Forelimb muscle (tissue), 1 donor: ENCODE measurements around the gene LAMB3. TPM values are rescaled to one million over a fixed set of nuclear protein-coding genes. Genes with fewer than 3 reads are reported as not detected.

Experiments used
- DNase-seq: peaks from one replicate; pipeline ENCODE4 v3.0.0-alpha.2; 2013; ENCODE audit warnings: low read depth
- polyA plus RNA-seq: library from polyadenylated mRNA; unstranded; fragments of 120-200 nt; gene quantifications from one replicate; pipeline ENCODE4 v1.2.1, GENCODE V29; 2013; ENCODE audit not compliant: insufficient read length

Gene LAMB3
- polyA plus RNA-seq, 1 donor = 0.70 TPM

DNA sequence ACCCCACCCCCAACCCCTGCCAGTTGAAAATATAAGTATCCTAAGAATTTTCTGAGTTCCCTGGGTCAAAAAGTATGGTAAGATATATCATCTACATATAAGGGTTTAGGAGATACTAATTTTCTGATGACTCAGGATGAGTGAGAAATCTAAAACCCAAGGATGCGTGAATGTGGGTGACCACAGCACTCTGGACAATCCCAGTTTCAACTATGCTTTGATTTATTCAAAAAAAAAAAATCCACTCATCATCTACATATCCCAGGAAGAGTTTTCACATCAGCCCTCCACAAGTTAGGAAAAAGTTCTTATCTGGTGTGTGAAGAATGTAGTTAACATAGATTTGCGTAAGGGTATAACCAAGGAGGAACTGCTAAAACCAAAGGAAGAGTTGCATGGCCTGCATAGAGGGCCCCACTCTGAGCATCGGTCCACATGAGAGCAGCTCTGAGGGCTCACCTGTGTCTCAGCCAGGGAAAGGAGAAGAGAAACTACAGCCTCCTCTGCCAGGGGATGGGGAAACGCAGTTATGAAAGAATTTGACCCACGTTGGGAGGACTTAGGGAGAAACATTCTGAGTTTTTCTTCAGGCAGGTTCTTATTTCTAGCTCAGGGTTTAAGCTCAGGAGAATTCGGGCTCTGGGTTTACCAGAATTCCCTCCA lies 18.8 kb downstream of the LAMB3 start:
- DNase-seq = no peak

DNA sequence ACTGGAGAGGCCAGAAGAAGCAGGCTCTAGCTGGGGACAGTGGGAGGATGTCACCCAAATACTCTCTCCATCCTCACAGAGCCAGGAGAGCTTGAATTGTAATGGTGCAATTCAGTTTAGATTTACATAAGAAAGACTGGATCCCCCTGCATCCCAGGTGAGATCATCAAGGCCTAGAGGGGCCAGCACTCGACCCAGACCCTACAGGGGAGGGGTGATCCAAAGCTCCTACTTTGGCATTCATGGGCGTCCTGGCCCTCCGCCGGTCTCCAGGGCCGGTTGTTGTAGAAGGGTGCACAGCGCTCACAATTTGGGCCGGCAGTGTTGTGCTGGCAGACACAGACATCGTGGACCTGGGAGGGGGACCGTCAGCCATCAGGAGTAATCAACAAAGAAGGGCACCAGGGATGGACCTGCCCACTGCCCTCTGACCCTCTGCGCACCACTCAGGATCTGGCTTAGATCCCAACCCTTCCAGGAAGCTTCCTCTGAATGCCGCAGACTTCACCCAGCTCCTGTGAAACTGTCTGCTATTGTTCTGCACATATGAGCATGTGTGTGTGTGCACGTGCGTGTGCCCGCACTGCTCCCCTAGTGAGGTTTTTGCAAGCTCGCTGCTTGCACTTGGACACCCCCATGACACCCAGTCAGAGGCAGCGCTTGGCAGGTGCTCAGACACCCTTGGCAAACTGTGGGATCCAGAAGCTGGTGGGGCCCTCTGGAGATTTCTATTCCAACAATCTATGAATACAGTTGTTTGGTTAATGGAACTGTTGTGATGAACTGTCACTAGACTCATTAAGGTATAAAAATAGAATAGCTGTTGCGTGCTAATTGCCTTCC lies 21.6 kb downstream of the LAMB3 start:
- DNase-seq = no peak

DNA sequence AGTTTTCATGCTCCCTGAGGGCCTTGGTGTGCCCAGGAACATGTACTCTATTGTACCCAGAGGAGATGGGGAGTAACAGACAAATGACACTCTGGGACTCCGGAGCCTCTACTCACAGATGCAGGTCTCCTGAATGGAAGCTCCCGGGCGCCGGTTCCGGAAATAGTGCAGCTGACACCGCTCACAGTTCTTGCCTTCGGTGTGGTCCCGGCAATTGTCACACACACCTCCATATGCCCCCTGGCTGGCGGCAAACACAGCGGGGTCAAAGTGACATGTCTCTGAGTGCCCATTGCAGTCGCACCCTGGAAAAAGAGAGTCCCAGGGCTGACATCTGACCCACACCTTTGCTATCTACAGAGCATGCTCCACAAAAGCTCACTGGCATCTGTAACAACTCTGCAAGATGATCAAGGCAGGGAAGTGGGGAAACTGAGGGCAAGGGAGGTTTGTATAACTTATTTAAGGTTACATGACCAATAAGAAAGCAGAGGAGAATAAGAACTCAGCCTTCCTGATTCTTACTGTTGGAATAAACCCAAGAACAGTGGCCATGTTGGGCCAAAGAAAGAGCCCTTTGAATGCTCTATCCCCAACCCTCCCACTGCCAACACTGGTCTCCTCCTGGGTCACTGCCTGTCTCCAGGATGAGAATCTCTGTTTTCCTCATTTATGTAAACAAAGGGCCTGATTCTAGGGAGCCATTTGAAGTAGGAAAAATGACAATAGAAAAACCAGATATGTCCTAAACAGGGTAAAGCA lies 22.4 kb downstream of the LAMB3 start:
- DNase-seq = no peak

DNA sequence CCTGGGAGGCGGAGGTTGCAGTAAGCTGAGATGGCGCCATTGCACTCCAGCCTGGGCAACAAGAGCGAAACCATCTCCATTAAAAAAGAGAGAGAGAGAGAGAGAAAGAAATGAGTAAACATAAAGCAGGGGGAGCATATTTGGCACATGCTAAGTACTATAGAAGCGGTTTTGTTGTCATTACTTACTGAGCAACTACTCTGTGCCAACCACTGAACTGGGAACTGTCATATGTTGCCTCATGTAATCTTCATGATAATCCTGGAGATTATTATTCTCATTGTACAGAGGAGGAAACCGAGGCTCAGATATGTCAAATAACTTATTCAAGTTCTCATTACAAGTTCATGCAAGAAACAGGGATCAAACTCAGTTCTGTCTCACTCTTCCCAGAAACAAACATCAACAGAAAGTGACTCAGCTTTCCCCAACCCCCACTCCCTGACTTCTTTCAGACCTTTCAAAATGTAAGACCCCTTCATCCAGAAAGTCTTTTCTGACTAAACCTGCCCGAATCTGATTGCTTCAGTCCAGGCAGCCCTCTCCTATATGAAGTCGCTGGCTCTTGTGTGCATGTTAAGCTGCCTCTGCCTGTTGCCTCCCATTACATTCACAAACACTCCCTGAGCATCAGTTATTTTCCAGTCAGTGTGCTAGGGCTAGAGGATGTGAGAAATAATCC lies 23.5 kb downstream of the LAMB3 start:
- DNase-seq = no peak

DNA sequence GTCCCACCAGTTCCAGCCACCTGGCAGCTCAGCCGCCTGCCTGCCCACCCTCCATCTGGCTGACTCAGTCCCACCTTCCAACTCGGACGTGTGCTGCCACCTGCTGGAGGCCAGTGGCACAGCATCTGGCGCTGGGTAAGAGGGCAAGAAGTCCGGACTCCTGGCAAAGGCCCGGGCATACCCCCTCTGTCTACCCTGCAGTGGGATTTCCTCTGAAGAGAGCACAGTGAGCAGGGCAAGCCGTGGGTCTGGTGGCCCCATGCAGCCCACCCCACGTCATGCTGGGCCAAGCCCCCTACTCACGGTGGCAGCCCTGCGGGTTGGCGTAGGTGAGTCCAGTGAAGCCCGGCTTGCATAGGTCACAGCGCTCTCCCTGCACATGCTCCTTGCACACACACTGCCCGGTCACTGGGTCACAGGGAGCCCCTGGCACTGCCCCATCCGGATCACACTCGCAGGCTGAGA lies 24.5 kb downstream of the LAMB3 start:
- DNase-seq = no peak

DNA sequence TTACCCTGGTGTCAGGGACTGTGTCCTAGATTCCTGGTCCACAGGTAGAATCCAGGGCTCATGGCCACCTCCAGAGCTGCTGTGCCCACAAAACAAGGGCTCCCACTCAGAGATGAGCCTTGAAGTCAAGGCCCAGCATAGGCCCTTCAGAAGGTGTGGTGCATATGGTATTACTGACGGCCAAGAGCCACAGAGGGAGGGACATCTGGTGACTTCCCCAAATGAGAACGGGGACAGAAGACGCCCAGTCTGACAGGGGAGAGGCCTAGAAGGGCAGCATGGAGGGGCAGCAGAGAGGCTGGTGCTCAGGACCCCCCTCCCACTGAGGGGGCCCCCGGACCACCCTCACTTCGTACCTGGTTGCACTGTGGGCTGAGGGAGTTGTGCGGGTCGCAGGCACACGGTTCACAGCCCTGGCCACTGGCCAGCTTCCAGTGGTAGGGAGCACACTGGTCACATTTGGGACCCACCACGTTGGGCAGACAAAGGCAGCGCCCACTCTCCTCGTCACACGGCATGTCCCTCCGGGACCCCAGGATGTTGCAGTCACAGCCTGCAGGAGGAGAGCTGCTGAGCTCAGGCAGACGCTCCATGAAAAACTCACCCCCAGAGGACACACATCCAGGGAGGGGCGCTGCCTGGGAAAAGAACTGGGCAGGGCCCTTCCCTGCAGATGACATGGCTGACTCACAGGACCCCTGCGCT lies 25.0 kb downstream of the LAMB3 start:
- DNase-seq = no peak

DNA sequence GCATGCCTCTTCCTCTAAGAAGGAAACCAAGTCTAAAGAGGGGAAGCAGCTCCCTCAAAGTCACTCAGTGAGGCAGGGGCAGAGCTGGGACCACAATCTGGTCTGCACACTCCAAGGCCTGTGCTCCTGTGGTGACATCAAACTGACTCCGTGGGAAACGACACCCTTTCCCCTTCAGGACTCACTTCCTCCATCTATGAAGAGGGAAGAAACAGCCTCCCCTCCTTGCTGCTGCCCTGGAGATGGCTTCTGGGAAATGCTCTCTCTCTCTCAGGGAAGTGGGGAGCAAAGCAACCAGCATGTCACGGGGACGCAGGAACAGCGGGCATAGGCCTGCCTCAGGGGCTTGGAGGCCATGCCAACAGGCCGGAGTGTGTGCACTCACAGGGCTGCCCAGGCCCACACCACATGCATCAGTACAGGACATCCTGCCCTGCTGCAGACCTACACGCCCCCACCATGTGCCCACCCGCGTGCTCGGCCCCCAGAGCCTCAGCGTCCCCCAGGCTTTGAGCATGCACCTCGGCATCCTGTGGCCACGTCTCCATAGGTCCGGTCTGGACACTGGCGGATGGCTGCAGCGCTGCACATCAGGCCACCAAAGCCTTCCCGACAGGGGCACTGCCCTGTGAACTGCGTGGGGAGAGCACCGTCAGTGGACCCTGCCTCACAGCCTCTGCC lies 25.7 kb downstream of the LAMB3 start:
- no peak for DNase-seq

DNA sequence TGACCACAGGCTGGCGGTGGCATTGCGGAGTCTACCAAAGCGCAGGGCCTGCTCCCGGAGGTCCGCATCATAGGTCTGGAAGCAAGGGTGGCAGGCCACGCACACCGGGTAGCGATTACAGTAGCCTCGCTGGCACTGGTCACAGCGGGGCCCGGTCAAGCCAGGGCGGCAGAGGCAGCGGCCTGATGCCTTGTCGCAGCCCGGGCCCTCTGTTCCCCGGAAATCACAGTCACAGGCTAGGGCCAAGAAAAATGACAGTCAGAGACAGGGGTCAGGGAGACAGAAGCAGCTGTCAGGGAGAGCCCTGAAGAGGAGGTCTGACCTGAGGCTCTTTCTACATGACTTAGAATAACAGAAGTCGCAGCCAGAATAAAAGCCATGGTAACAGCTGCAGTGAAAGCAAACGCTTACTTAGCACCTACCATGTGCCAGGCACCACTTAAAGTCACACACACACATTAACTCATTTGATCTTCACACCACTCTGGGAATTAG lies 26.4 kb downstream of the LAMB3 start:
- DNase-seq = no peak

DNA sequence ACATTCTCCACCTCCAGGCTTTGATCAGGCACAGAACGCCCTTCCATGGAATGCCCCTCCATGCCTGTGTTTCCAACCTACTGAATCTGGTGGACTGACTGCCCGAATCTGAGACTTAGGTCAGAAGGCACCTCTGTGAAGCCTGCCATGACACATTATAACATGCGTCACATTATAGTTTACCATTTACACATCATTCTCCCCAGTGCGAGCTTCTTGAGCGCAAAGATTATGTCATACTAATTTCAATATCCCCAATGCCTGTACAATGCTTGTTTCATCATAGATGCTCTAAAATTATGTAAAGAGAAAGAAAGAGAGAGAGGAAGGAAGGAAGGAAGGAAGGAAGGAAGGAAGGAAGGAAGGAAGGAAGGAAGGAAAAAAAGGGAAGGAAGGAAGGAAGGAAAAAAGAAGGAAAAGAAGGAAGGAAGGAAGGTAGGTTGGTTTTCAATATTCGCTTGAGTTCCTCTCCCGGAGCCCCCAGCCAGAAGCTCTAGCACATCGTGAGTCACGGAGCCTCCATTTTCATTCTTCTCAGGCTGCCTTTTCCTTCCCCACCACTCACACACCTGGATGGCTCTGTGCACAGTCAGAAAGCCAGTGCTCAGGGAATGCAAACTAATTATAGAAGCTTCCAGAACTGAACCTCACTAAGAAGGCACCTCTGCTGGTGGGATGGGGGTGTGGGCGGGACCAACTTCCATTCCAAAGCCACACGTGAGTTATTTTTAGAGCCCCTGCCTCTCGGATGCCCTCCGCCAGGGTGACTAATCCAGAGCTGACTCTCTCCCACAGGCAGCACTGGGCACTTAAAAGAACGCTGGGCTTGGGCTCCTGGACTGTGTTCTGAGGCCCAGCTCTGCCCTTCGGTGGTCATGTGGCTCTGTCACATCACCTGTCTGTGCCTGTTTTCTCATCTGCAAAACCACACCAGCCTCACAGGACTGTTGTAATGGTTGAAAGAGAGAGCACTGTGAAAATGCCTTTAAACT lies 27.4 kb downstream of the LAMB3 start:
- no peak for DNase-seq

DNA sequence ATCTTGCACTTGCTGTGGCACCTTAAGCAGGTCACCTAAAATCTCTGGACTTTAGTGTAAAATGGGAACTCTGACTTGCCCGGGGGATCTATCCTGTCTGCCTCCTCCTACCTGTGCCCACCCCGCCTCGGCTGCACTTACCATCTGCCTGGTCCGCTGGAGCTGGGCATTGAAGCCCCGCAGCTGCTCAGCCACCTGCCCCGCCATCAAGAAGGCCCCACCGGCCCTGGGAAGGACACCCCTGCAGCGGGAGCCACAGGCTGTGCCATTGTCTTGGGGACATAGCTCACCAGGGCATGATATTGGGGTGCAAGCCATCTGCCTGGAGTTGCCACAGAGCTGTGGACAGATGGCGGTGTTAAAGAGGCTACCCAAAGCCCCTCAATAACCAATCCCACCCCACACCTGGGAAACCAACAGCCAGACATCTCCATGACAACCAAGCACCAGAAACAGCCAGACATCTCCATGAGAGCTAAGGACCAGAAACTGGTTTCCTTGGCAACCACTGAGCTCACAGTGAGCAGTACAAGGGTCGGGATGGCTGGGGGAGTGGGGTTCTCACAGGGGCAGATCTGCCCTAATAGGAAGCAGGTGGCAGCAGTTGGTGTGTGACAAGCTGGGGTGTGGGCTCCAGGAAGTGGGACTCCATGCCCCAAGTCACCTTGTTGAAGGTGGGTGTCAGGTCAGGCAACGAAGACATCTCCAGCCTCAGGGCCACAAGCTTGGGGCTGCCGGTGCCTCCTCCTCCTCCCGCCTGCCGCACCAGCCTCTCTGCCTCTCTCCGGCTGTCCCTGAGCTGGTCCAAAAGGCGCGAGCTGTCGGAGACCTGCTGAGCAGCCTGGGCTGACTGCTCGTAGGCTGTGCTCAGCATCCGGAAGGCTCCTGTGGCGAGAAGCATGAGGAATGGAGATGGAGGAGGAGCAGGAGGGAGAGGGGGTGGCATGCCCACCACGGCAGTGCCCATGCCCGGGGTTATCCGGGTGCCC lies 29.1 kb downstream of the LAMB3 start:
- no peak for DNase-seq

DNA sequence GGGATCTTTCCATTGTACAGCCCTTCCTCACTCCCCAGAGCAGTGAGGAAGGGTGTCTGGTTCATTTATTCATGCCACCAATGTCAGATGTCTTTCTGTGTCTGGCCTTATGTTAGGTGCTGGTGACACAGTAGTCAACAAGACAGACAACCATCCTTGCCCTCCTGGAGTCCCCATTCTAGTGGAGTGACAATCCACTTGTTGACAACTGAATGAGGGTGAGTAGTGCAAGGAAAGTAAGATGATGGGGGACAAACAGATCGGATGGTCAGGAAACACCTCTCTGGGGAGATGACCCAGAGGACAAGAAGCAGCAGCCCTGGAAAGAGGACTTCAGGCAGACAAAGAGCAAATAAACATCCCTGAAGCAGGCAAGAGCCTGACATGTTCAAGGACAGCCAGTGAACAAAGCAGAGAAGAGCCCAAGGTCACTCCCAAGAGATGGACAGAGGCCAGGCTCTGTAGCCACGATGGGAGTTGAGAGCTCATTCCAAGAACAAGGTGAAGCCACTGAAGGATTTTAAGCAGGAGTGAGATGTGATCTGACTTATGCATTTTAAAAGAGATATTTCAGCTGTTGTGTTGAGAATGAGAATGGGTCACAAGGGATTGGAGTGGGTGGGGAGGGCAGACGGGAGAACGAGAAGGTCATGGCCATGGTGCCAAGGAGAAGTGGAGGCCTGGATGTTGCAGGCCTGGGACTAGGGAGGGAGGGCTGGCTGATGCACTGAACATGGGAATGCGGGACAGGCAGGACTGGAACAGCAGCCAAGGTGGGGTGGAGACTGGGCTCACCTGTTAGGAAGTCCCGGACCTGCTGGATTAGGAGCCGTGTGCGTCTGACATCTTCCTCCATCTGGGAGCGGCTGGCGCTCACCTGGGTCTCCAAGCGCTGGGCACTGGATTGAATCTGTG lies 30.2 kb downstream of the LAMB3 start:
- DNase-seq = no peak

DNA sequence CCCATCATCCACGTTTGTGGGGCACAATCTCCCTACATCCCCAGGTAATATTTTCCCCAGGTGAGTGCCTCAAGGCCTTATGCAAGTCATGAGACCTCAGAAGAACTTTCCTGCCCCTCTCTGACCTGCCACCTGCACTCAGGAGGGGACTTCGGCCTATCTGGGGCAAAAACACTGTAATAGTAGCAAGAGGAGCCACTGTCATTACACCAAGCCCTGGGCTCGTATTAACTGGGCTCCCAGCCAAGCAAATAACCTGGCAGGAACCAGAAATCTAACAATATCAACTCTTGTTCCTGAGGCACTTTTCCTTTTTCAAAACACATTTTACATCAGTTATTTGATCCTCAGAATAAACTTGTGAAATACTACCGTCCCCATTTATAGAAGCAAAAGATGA lies 30.9 kb downstream of the LAMB3 start:
- DNase-seq = no peak

DNA sequence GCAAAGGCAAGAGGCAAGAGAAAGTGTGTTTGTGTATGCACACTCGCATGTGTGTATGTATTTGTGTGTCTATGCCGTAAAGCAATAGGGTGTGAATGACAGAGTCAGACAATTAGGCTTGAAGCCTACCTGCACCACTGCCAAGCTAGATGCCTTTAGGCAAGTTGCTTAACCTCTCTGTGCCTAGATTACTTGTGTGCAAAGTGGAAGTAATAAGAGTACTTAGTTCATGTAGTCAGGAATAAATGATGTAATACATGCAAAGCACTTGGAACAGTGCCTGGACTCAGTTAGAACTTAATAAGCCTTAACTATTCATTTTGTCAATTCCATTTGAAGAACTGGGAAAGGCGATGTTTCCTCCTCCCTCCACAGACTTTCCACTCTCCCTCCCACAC lies 31.7 kb downstream of the LAMB3 start:
- DNase-seq = no peak

DNA sequence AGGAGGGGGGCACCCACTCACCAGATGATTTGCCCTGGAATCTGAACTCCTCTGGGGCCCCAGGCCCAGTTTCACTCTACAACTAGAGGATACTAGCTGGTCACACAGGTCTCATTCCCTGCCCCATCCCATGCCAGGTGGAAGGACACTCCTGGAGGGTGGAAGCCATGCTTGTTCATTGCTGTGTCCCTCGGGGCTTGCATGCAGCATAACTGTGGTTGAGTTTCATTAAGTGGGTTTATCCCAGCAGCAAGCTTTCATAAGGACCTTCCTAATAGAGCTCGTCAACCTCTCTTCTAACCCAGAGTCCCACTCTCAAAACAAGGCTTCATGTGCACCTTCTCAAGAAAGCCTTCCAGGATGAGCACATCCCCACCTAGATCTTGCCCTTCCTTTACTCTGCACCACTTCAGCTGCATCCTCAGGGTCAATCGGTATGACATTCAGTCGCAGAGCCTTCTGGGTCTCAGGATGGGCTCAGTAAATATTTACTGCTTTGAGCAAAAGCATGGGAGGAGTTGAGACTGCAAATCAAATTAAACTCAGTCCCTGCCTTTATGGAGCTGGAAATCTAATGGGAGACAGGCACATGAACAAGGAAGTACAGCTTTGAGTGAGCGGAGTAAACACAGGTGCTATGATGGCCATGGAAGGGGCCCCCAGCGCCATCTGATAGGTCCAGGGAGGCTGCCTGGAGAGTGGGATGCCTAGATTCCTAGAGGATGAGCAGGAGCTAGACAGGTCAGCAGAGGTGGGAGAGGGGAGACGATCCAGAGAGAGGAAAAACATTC lies 32.3 kb downstream of the LAMB3 start:
- DNase-seq = no peak

DNA sequence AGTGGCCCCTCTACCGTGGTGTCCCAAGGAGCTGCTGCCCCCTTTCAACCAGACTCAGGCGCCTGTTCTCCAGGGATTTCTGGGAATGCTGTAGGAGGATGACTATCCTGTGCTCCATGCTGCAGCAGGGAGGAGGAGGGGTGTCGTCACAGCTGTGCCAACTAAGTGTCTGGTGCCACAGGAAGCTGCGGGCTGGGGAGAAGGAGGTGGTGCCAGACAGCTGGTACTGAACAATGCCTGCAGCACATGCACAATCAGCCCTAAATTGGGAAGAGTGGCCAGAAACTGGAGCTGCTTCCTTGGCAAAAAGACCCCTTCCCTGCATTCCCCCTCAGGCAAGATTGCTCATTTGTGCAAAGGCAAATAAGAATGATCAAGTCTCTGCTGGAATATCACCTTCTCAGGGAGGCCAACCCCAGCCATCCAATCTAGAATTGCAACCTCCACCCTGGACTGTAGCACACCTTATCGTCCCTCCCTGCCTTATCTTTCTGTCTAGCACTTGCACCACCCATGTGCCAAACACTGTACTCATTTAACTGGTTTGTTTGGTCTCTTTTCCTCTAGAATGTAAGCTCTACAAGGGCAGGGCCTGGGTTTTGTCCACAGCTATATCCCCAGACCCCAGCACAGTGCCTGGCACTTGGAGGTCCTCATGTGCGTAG lies 33.3 kb downstream of the LAMB3 start:
- no peak for DNase-seq

DNA sequence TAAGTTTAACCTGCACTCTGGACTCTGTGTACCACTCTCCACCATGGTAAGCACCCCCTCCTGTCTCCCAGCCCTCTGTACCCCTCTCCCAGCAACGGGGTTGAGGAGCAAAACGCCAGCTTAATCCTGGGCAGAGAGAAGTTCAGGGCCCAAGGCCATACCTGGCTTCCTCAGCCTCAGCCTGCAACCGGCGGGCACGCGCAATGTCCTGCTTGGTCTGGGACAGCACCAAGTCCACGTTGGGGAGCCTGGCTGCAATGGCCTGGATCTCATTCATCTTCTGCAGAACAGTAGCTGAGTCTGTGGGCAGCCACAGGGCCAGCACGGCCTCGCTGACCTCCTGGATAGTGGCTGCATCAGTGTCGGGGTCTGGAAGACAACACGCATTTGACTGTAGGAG lies 33.9 kb downstream of the LAMB3 start:
- no peak for DNase-seq
